NCI-H446 treated with DMSO at 0.1 percent for 48 hours (cell line): ENCODE data around the gene HDAC10.
"Not testable (repeated sequence)": the region's sequence is repeated elsewhere in the genome, so short reads cannot be mapped to it uniquely, and the experiment has no call there.

ENCODE experiments used
- DNase-seq: peaks from one replicate; lab custom pipeline; 2025; lab: John Stamatoyannopoulos, UW

The HDAC10 gene

GRCh38 chr22:50217543-50218152, 33.4 kb downstream of the HDAC10 start:
- DNase-seq, result no peak

GRCh38 chr22:50216684-50217520, 34.2 kb downstream of the HDAC10 start:
- no peak for DNase-seq

GRCh38 chr22:50216055-50216683, 34.9 kb downstream of the HDAC10 start:
- DNase-seq, result no peak

GRCh38 chr22:50215297-50216054, 35.6 kb downstream of the HDAC10 start:
- no peak for DNase-seq

GRCh38 chr22:50213263-50213662, 37.8 kb downstream of the HDAC10 start:
- no peak for DNase-seq

- no peak for DNase-seq
These were observed 39.9 kb downstream of the HDAC10 start for GRCh38 chr22:50211147-50211546.

- no peak for DNase-seq
These were observed 40.5 kb downstream of the HDAC10 start for GRCh38 chr22:50210378-50211139.

GRCh38 chr22:50209893-50210292, 41.2 kb downstream of the HDAC10 start:
- DNase-seq, result no peak

- no peak for DNase-seq
These were observed 41.8 kb downstream of the HDAC10 start for GRCh38 chr22:50208939-50209892.

- no peak for DNase-seq
These were observed 42.6 kb downstream of the HDAC10 start for GRCh38 chr22:50208430-50208938.

GRCh38 chr22:50207383-50208140, 43.5 kb downstream of the HDAC10 start:
- no peak for DNase-seq

GRCh38 chr22:50206599-50206998, 44.5 kb downstream of the HDAC10 start:
- DNase-seq, result no peak

GRCh38 chr22:50205781-50206569, 45.1 kb downstream of the HDAC10 start:
- no peak for DNase-seq

GRCh38 chr22:50204998-50205397, 46.1 kb downstream of the HDAC10 start:
- not testable (repeated sequence) for DNase-seq

- DNase-seq, result no peak
These were observed 46.5 kb downstream of the HDAC10 start for GRCh38 chr22:50204571-50204970.

GRCh38 chr22:50203288-50203687, 47.8 kb downstream of the HDAC10 start:
- no peak for DNase-seq

GRCh38 chr22:50202130-50202666, 48.9 kb downstream of the HDAC10 start:
- no peak for DNase-seq
